Uterus (tissue), 2 donors: Measurements from ENCODE around the gene MGRN1.

Experiments
- CTCF ChIP-seq, 4 experiments: fragments of 200-600 bp in 2 of 4; fragments of 450-650 bp in 2 of 4; sonication (generic) in 2 of 4; IDR thresholded peaks; one replicate each; pipeline ENCODE4 v1.5.1; 2016 to 2019; ENCODE audit warnings: antibody characterized with exemption in 4 of 4, mild to moderate bottlenecking in 2 of 4, moderate library complexity in 1 of 4
- POLR2A ChIP-seq, 2 donors: fragments of 450-650 bp; IDR thresholded peaks; one replicate each; pipeline ENCODE4 v1.6.1; 2016; ENCODE audit warnings: antibody characterized with exemption in 2 of 2, mild to moderate bottlenecking in 1 of 2, moderate library complexity in 1 of 2

GRCh38 chr16:4724661-4725270 is 100.1 kb downstream of the MGRN1 start:
- TF ChIP-seq CTCF (IDR thresholded peaks at IDR 0.05) (no peak), POLR2A (IDR thresholded peaks at IDR 0.05) (no peak)
